OCI-LY7 (cell line): ENCODE results near the gene LGALS3.

Experiments
- EZH2phosphoT487 ChIP-seq: fragments of 200-600 bp; sonication (generic); IDR thresholded peaks from 2 replicates; pipeline ENCODE4 v1.6.1; 2018; ENCODE audit warnings: low read depth, borderline replicate concordance, mild to moderate bottlenecking, mixed run types, antibody characterized with exemption, low read length, moderate library complexity, mixed read lengths
- TF ChIP-seq, protein P1 (sequence below): fragments of 200-600 bp; sonication (generic); conservative IDR thresholded peaks from 2 replicates; pipeline ENCODE4 v1.5.1; 2014; ENCODE audit warnings: mild to moderate bottlenecking, antibody characterized with exemption, low read length, moderate library complexity, mixed read lengths

GRCh38 chr14:55103005-55103640 lies 25.9 kb upstream of the LGALS3 start:
- TF ChIP-seq, protein P1, sequence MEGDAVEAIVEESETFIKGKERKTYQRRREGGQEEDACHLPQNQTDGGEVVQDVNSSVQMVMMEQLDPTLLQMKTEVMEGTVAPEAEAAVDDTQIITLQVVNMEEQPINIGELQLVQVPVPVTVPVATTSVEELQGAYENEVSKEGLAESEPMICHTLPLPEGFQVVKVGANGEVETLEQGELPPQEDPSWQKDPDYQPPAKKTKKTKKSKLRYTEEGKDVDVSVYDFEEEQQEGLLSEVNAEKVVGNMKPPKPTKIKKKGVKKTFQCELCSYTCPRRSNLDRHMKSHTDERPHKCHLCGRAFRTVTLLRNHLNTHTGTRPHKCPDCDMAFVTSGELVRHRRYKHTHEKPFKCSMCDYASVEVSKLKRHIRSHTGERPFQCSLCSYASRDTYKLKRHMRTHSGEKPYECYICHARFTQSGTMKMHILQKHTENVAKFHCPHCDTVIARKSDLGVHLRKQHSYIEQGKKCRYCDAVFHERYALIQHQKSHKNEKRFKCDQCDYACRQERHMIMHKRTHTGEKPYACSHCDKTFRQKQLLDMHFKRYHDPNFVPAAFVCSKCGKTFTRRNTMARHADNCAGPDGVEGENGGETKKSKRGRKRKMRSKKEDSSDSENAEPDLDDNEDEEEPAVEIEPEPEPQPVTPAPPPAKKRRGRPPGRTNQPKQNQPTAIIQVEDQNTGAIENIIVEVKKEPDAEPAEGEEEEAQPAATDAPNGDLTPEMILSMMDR, result no peak
- TF ChIP-seq EZH2phosphoT487, result no peak
